BJ (cell line): ENCODE results near the gene NPY. TPM values are rescaled to one million over a fixed set of nuclear protein-coding genes. Genes with fewer than 3 reads are reported as not detected.

Experiments used
- CTCF ChIA-PET: fragments of 350-600 bp; formaldehyde crosslinking; extraction: SDS; loops from one replicate; lab custom pipeline; 2021; ENCODE audit warnings: antibody characterized with exemption, inconsistent platforms; lab: Yijun Ruan, JAX
- POLR2A ChIA-PET: fragments of 300-600 bp; sonication (Branson Sonifier 250); formaldehyde crosslinking; extraction: SDS; loops from one replicate; lab custom pipeline; 2021; ENCODE audit warnings: antibody characterized with exemption; lab: Charles Lee
- DNase-seq: peaks from one replicate; pipeline ENCODE4 v3.0.0-alpha.2; 2011; ENCODE audit warnings: low read depth
- H3K27me3 ChIP-seq: 2 replicates; pipeline ENCODE4 v1.6.0; 2011; ENCODE audit warnings: low read length; ENCODE audit not compliant: control insufficient read depth, insufficient read depth
- H3K36me3 ChIP-seq: 2 replicates; pipeline ENCODE4 v1.5.1; 2011; ENCODE audit warnings: low read length; ENCODE audit not compliant: control insufficient read depth, insufficient read depth
- H3K4me3 ChIP-seq: 2 replicates; pipeline ENCODE4 v1.5.1; 2011; ENCODE audit warnings: low read depth, mild to moderate bottlenecking, control low read depth, low read length
- CTCF ChIP-seq: IDR thresholded peaks from 2 replicates; pipeline ENCODE4 v1.5.1; 2011; ENCODE audit warnings: low read depth, mild to moderate bottlenecking, control low read depth, inconsistent platforms, low read length, moderate library complexity; ENCODE audit not compliant: insufficient read depth
- polyA minus RNA-seq: library from RNA; depleted of rRNA, polyadenylated mRNA; stranded (reverse); fragments of >200 nt; gene quantifications from 2 replicates; pipeline ENCODE4 v1.2.3, GENCODE V29; 2011; rRNA and poly(A)+ RNA removed
- polyA plus RNA-seq: library from polyadenylated mRNA; depleted of rRNA; stranded (reverse); fragments of >200 nt; gene quantifications from 2 replicates; pipeline ENCODE4 v1.2.3, GENCODE V29; 2011; rRNA removed

The NPY gene
- not detected in 2 replicates for polyA plus RNA-seq
- not detected in 2 replicates for polyA minus RNA-seq

- CTCF ChIA-PET = no interaction called here
- DNase-seq = no peak
- POLR2A ChIA-PET = no interaction called here
- H3K36me3 ChIP-seq = no peaks in the 10 kb centered on the region
- TF ChIP-seq CTCF = no peak
- peaks cover 20% of the 10 kb centered on the region for H3K27me3 ChIP-seq
- no peak within 1 kb of the TSS for H3K4me3 ChIP-seq
These were observed at the start of gene NPY for GRCh38 chr7:24283897-24284698. Gene NPY, plus strand, starts transcription at chr7:24284190. Its CDS starts 1,051 bp downstream, at chr7:24285241.

GRCh38 chr7:24239260-24239659, 44.7 kb upstream of the NPY start:
- ChIA-PET POLR2A (no interaction called here), CTCF (no interaction called here)
- no peak for TF ChIP-seq CTCF
- H3K4me3 ChIP-seq = no peak overlapping the region
- H3K27me3 ChIP-seq = no peaks in the 10 kb centered on the region
- H3K36me3 ChIP-seq = no peaks in the 10 kb centered on the region
- DNase-seq = no peak

- ChIA-PET CTCF (no interaction called here), POLR2A (no interaction called here)
- no peak for DNase-seq
- Histone ChIP-seq H3K36me3 (no peaks in the 10 kb centered on the region), H3K4me3 (no peak overlapping the region), H3K27me3 (no peaks in the 10 kb centered on the region)
- no peak for TF ChIP-seq CTCF
These were observed 42.8 kb upstream of the NPY start for GRCh38 chr7:24241206-24241605.

- POLR2A ChIA-PET = no interaction called here
- no peaks in the 10 kb centered on the region for H3K27me3 ChIP-seq
- CTCF ChIA-PET = no interaction called here
These were observed 39.4 kb upstream of the NPY start for GRCh38 chr7:24244554-24244953.

GRCh38 chr7:24245362-24245761, 38.6 kb upstream of the NPY start:
- ChIA-PET POLR2A (no interaction called here), CTCF (no interaction called here)
- no peak for TF ChIP-seq CTCF
- H3K4me3 ChIP-seq = no peak overlapping the region
- no peaks in the 10 kb centered on the region for H3K27me3 ChIP-seq
- DNase-seq = no peak
- H3K36me3 ChIP-seq = no peaks in the 10 kb centered on the region

More at GRCh38 chr7:24244554-24244953, 39.4 kb upstream of the NPY start:
- no peak for DNase-seq
- no peaks in the 10 kb centered on the region for H3K36me3 ChIP-seq
- no peak for TF ChIP-seq CTCF
- no peak overlapping the region for H3K4me3 ChIP-seq
